Body of pancreas (tissue), 4 donors: ENCODE measurements around the gene MED13L.

Experiments used
- CTCF ChIP-seq, 7 experiments: fragments of 450-650 bp in 4 of 7; fragments of 200-600 bp in 3 of 7; sonication (generic) in 3 of 7; IDR thresholded peaks; one replicate each; pipeline ENCODE4 v1.5.1; 2016 to 2019; ENCODE audit warnings: antibody characterized with exemption in 7 of 7
- POLR2A ChIP-seq, 3 donors: fragments of 450-650 bp; IDR thresholded peaks; one replicate each; pipeline ENCODE4 v1.6.1; 2016; ENCODE audit warnings: antibody characterized with exemption in 3 of 3, mild to moderate bottlenecking in 2 of 3

GRCh38 chr12:116183741-116184141 lies 93.8 kb downstream of the MED13L start:
- TF ChIP-seq CTCF (IDR thresholded peaks at IDR 0.05) (no peak), POLR2A (IDR thresholded peaks at IDR 0.05) (no peak)
